OCI-LY3 (cell line): ENCODE measurements around the gene TEPSIN.
A peak's percentile ranks its signal among the peaks of the same experiment; 100 is the strongest.

Experiments used
- H2AFZ ChIP-seq: fragments of 200-600, 300-600 bp; shearing (Covaris generic); 2 replicates; pipeline ENCODE4 v1.6.0; 2014; ENCODE audit warnings: antibody characterized with exemption, low read depth, low read length
- H3K27ac ChIP-seq: fragments of 200-600, 300-600 bp; sonication (generic); 2 replicates; pipeline ENCODE4 v1.5.1; 2014; ENCODE audit warnings: mild to moderate bottlenecking, low read length, moderate library complexity, mixed read lengths
- H3K27me3 ChIP-seq: fragments of 200-600, 300-600 bp; sonication (generic); 2 replicates; pipeline ENCODE4 v1.6.1; 2014; ENCODE audit warnings: low read depth, low read length, mixed read lengths
- H3K36me3 ChIP-seq: fragments of 200-600, 300-600 bp; sonication (generic); replicated peaks from 2 replicates; pipeline ENCODE3; 2014; ENCODE audit warnings: low read depth, low read length, mixed read lengths
- H3K4me1 ChIP-seq: fragments of 300-600, 200-600 bp; sonication (generic); 2 replicates; pipeline ENCODE4 v1.6.1; 2014; ENCODE audit warnings: low read length, mixed read lengths
- H3K4me2 ChIP-seq: fragments of 200-600, 300-600 bp; sonication (generic); 2 replicates; pipeline ENCODE4 v1.6.1; 2014; ENCODE audit warnings: low read length, mixed read lengths
- H3K4me3 ChIP-seq: fragments of 300-600, 200-600 bp; sonication (generic); 2 replicates; pipeline ENCODE4 v1.5.1; 2014; ENCODE audit warnings: antibody characterized with exemption, mild to moderate bottlenecking, low read length, moderate library complexity
- H3K79me2 ChIP-seq: fragments of 300-600, 200-600 bp; shearing (Covaris generic); 2 replicates; pipeline ENCODE4 v1.6.1; 2014; ENCODE audit warnings: mild to moderate bottlenecking, low read length, mixed read lengths
- H3K9ac ChIP-seq: fragments of 300-600, 200-600 bp; shearing (Covaris generic); 2 replicates; pipeline ENCODE4 v1.6.0; 2014; ENCODE audit warnings: mild to moderate bottlenecking, low read length, moderate library complexity
- H3K9me3 ChIP-seq: fragments of 200-600, 300-600 bp; shearing (Covaris generic); 2 replicates; pipeline ENCODE4 v1.6.1; 2014; ENCODE audit warnings: low read length, mixed read lengths; ENCODE audit not compliant: insufficient read depth
- H4K20me1 ChIP-seq: fragments of 200-600, 300-600 bp; sonication (generic); 2 replicates; pipeline ENCODE4 v1.6.1; 2016; ENCODE audit warnings: low read length, mixed read lengths; ENCODE audit not compliant: insufficient read depth
- CTCF ChIP-seq: fragments of 200-600, 300-600 bp; sonication (generic); IDR thresholded peaks from 2 replicates; pipeline ENCODE4 v1.5.1; 2014; ENCODE audit warnings: antibody characterized with exemption, low read length, low read depth
- EZH2phosphoT487 ChIP-seq: fragments of 200-600 bp; shearing (Covaris generic); IDR thresholded peaks from 2 replicates; pipeline ENCODE4 v1.6.1; 2018; ENCODE audit warnings: antibody characterized with exemption, mixed run types, low read depth

Gene TEPSIN

GRCh38 chr17:81244358-81245023 is 5.6 kb upstream of the TEPSIN start:
- TF ChIP-seq CTCF (no peak), EZH2phosphoT487 (no peak)
- peaks cover 22% of the 10 kb centered on the region for H3K36me3 ChIP-seq
- peaks cover 25% of the 10 kb centered on the region for H3K4me1 ChIP-seq
- H3K9ac ChIP-seq, result no peak overlapping the region
- 0 out of 2 replicates have a peak overlapping the region, but pooled peaks have one; percentile 6 for H3K27ac ChIP-seq
- H3K9me3 ChIP-seq, result no peaks in the 10 kb centered on the region
- no peak overlapping the region for H3K4me3 ChIP-seq
- H4K20me1 ChIP-seq, result peaks cover 7% of the 10 kb centered on the region; the same call in 1 of the 2 replicates
- no peak overlapping the region for H2AFZ ChIP-seq
- H3K4me2 ChIP-seq, result 0 out of 2 replicates have a peak overlapping the region, but pooled peaks have one; percentile 24
- H3K27me3 ChIP-seq, result no peaks in the 10 kb centered on the region
- H3K79me2 ChIP-seq, result peaks cover 25% of the 10 kb centered on the region

- Histone ChIP-seq H3K36me3 (peaks cover 22% of the 10 kb centered on the region), H3K9ac (no peak overlapping the region), H3K4me3 (no peak overlapping the region), H4K20me1 (0 out of 2 replicates have a peak, but pooled peaks cover 7% of the 10 kb centered on the region), H3K4me1 (peaks cover 25% of the 10 kb centered on the region), H3K79me2 (peaks cover 33% of the 10 kb centered on the region), H3K4me2 (no peak overlapping the region), H3K27ac (no peak overlapping the region), H3K9me3 (no peaks in the 10 kb centered on the region), H3K27me3 (no peaks in the 10 kb centered on the region), H2AFZ (no peak overlapping the region)
- TF ChIP-seq EZH2phosphoT487 (no peak), CTCF (no peak)
Observed at GRCh38 chr17:81243333-81243664, 4.4 kb upstream of the TEPSIN start.

- H4K20me1 ChIP-seq, result 0 out of 2 replicates have a peak, but pooled peaks cover 7% of the 10 kb centered on the region
- no peak overlapping the region for H3K4me3 ChIP-seq
- H3K4me2 ChIP-seq, result no peak overlapping the region
- peaks cover 39% of the 10 kb centered on the region for H3K79me2 ChIP-seq
- H3K27ac ChIP-seq, result no peak overlapping the region
- H3K36me3 ChIP-seq, result peaks cover 22% of the 10 kb centered on the region
- H3K9ac ChIP-seq, result no peak overlapping the region
- H2AFZ ChIP-seq, result no peak overlapping the region
- no peaks in the 10 kb centered on the region for H3K27me3 ChIP-seq
- no peaks in the 10 kb centered on the region for H3K9me3 ChIP-seq
- TF ChIP-seq EZH2phosphoT487, result no peak
- TF ChIP-seq CTCF, result no peak
- peaks cover 30% of the 10 kb centered on the region for H3K4me1 ChIP-seq
Observed at GRCh38 chr17:81242421-81243332, 3.8 kb upstream of the TEPSIN start.
